ENCODE data around the gene PCCB. TPM values are rescaled to one million over a fixed set of nuclear protein-coding genes. Genes with fewer than 3 reads are reported as not detected.
A peak's percentile ranks its signal among the peaks of the same experiment; 100 is the strongest.
"Not testable (repeated sequence)": the region's sequence is repeated elsewhere in the genome, so short reads cannot be mapped to it uniquely, and the experiment has no call there.

The PCCB gene
- total and polyA plus RNA-seq, 3 experiments from 2014 or later = 33.0 to 41.7 (median 40.6) TPM

DNA sequence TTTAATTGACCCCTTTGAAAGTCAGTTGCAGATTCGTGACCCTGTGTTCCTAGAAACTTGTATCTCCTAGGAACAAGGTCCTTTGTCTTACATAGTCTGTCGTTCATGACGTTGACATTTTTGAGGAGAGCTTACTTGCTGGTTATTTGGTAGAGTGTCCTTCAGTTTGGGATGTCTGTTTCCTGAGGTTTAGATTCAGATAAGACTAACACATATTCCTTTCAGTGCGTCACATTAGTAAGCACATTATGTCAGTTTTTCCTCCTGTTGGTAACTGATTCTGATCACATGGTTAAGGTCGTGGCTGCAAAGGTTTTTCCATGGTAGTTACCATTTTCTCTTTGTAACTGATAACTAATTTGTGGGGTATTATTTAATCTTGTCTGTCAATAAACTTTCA lies 80.8 kb downstream of the PCCB start:
- Mint-ChIP-seq H3K4me1 (no peaks in the 10 kb centered on the region), H3K4me3 (no peak overlapping the region), H3K36me3 (peaks cover 12 to 76% (median 40%) of the 10 kb centered on the region in 3 donors), H3K27me3 (peaks cover 0 to 4% of the 10 kb centered on the region in 2 donors), H3K9me3 (no peaks in the 10 kb centered on the region), H3K27ac (no peak overlapping the region)
- peaks cover 19% of the 10 kb centered on the region for H3K36me3 ChIP-seq (ENCODE audit: insufficient read depth, low read length)
- no peak overlapping the region for H3K27ac ChIP-seq (ENCODE audit: low read depth, low read length)
- H3K4me3 ChIP-seq (ENCODE audit: low read length) = no peak overlapping the region
- DNase-seq = no peak
- ChIA-PET CTCF (interaction anchor here (1.5 kb wide), 1 partner anchor 256 kb away, joined by 3 read pairs; no protein-coding TSS in a partner anchor), POLR2A (no interaction called here)
- no peaks in the 10 kb centered on the region for H3K9me3 ChIP-seq (ENCODE audit: low read length)
- H3K27me3 ChIP-seq (ENCODE audit: insufficient read depth, low read length, poor library complexity, severe bottlenecking) = no peaks in the 10 kb centered on the region
- H3K4me1 ChIP-seq (ENCODE audit: insufficient read depth, low read length) = no peaks in the 10 kb centered on the region

- no peaks in the 10 kb centered on the region for H3K4me1 ChIP-seq (ENCODE audit: insufficient read depth, low read length)
- H3K27me3 ChIP-seq (ENCODE audit: insufficient read depth, low read length, poor library complexity, severe bottlenecking) = no peaks in the 10 kb centered on the region
- Mint-ChIP-seq H3K4me1 (no peaks in the 10 kb centered on the region), H3K36me3 (peaks cover 0 to 76% (median 30%) of the 10 kb centered on the region in 3 donors), H3K9me3 (no peaks in the 10 kb centered on the region), H3K27ac (peak overlapping the region in 5 of 8 donors; percentile 3 to 92 (median 44)), H3K27me3 (peaks cover 0 to 4% of the 10 kb centered on the region in 2 donors), H3K4me3 (no peak overlapping the region)
- DNase-seq = no peak
- H3K27ac ChIP-seq (ENCODE audit: low read depth, low read length) = no peak overlapping the region
- CTCF ChIA-PET = interaction anchor here (1.1 to 1.5 kb wide), 2 partner anchors 257 to 420 kb away, joined by 3 to 4 read pairs; partner anchors contain the start of gene STAG1
- H3K4me3 ChIP-seq (ENCODE audit: low read length) = no peak overlapping the region
- H3K9me3 ChIP-seq (ENCODE audit: low read length) = no peaks in the 10 kb centered on the region
- peaks cover 15% of the 10 kb centered on the region for H3K36me3 ChIP-seq (ENCODE audit: insufficient read depth, low read length)
- POLR2A ChIA-PET = no interaction called here
These were observed 82.2 kb downstream of the PCCB start for GRCh38 chr3:136332302-136332701.

GRCh38 chr3:136332776-136333175 lies 82.6 kb downstream of the PCCB start:
- CTCF ChIA-PET = interaction anchor here (1.1 to 1.5 kb wide), 2 partner anchors 59 to 419 kb away, joined by 4 read pairs; partner anchors contain the start of gene STAG1
- H3K4me1 ChIP-seq (ENCODE audit: insufficient read depth, low read length) = no peaks in the 10 kb centered on the region
- POLR2A ChIA-PET = no interaction called here
- H3K4me3 Mint-ChIP-seq = no peak overlapping the region
- peaks cover 0 to 75% (median 30%) of the 10 kb centered on the region in 3 donors for H3K36me3 Mint-ChIP-seq
- peak overlapping the region in 4 of 8 donors; percentile 25 to 92 (median 60) for H3K27ac Mint-ChIP-seq
- no peaks in the 10 kb centered on the region for H3K4me1 Mint-ChIP-seq
- no peak overlapping the region for H3K27ac ChIP-seq (ENCODE audit: low read depth, low read length)
- peaks cover 0 to 4% of the 10 kb centered on the region in 2 donors for H3K27me3 Mint-ChIP-seq
- no peaks in the 10 kb centered on the region for H3K9me3 Mint-ChIP-seq
- H3K27me3 ChIP-seq (ENCODE audit: insufficient read depth, low read length, poor library complexity, severe bottlenecking) = no peaks in the 10 kb centered on the region
- H3K4me3 ChIP-seq (ENCODE audit: low read length) = no peak overlapping the region
- peaks cover 10% of the 10 kb centered on the region for H3K36me3 ChIP-seq (ENCODE audit: insufficient read depth, low read length)
- no peaks in the 10 kb centered on the region for H3K9me3 ChIP-seq (ENCODE audit: low read length)
- DNase-seq = no peak

DNA sequence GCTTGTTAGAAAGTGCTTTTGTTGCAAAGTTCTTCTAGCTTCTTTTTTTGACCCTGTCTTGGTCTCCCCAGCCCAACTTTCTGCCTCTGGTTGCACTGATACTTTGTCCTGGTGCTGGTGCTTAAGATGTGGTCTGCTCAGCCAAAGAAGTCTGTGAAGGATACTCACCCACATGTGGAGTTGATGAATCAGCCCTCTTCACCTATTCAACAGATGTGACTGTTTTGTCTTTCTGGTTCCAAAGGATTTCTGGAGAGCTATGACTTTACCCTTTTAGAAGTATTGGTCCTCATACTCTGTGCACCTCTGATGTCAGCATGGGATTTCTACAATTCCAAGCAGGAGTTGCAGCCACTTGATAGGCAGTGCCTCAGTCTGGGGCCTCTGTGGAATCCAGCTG lies 84.1 kb downstream of the PCCB start:
- H3K27ac Mint-ChIP-seq = peak overlapping the region in 5 of 8 donors; percentile 18 to 47 (median 37)
- H3K9me3 ChIP-seq (ENCODE audit: low read length) = no peaks in the 10 kb centered on the region
- H3K36me3 ChIP-seq (ENCODE audit: insufficient read depth, low read length) = no peaks in the 10 kb centered on the region
- H3K4me1 Mint-ChIP-seq = no peaks in the 10 kb centered on the region
- DNase-seq = no peak
- peaks cover 0 to 4% of the 10 kb centered on the region in 2 donors for H3K27me3 Mint-ChIP-seq
- no peak overlapping the region for H3K4me3 ChIP-seq (ENCODE audit: low read length)
- H3K36me3 Mint-ChIP-seq = peaks cover 0 to 73% (median 26%) of the 10 kb centered on the region in 3 donors
- no peak overlapping the region for H3K4me3 Mint-ChIP-seq
- no peaks in the 10 kb centered on the region for H3K27me3 ChIP-seq (ENCODE audit: insufficient read depth, low read length, poor library complexity, severe bottlenecking)
- H3K27ac ChIP-seq (ENCODE audit: low read depth, low read length) = no peak overlapping the region
- ChIA-PET POLR2A (interaction anchor here (0.5 to 0.6 kb wide), 2 partner anchors 7 to 418 kb away, joined by 3 to 4 read pairs; partner anchors contain the start of gene STAG1), CTCF (interaction anchor here (0.6 to 1.5 kb wide), 5 partner anchors 17 to 418 kb away, joined by 3 to 4 read pairs (median 4); partner anchors contain the start of gene STAG1)
- no peaks in the 10 kb centered on the region for H3K4me1 ChIP-seq (ENCODE audit: insufficient read depth, low read length)
- H3K9me3 Mint-ChIP-seq = no peaks in the 10 kb centered on the region

GRCh38 chr3:136334726-136335125 lies 84.6 kb downstream of the PCCB start:
- peaks cover 0 to 73% (median 22%) of the 10 kb centered on the region in 3 donors for H3K36me3 Mint-ChIP-seq
- H3K27me3 ChIP-seq (ENCODE audit: insufficient read depth, low read length, poor library complexity, severe bottlenecking); H3K4me3 ChIP-seq (ENCODE audit: low read length); H3K27me3 Mint-ChIP-seq; H3K4me3 Mint-ChIP-seq; H3K36me3 ChIP-seq (ENCODE audit: insufficient read depth, low read length); POLR2A ChIA-PET; DNase-seq; H3K9me3 ChIP-seq (ENCODE audit: low read length); H3K4me1 Mint-ChIP-seq; H3K4me1 ChIP-seq (ENCODE audit: insufficient read depth, low read length); H3K27ac ChIP-seq (ENCODE audit: low read depth, low read length); H3K9me3 Mint-ChIP-seq: not testable (repeated sequence)
- H3K27ac Mint-ChIP-seq = peak overlapping the region in 2 of 8 donors; percentile 24 to 29
- CTCF ChIA-PET = interaction anchor here (0.6 to 1.3 kb wide), 2 partner anchors 35 to 252 kb away, joined by 3 to 4 read pairs; no protein-coding TSS in a partner anchor

GRCh38 chr3:136336329-136337100 lies 86.4 kb downstream of the PCCB start:
- H3K36me3 ChIP-seq (ENCODE audit: insufficient read depth, low read length) = peaks cover 5% of the 10 kb centered on the region
- no peak overlapping the region for H3K27ac ChIP-seq (ENCODE audit: low read depth, low read length)
- Mint-ChIP-seq H3K4me1 (no peaks in the 10 kb centered on the region), H3K4me3 (no peak overlapping the region), H3K27ac (peak overlapping the region in 2 of 8 donors; percentile 21 to 50), H3K36me3 (peaks cover 4 to 82% (median 26%) of the 10 kb centered on the region in 3 donors), H3K27me3 (peaks cover 0 to 4% of the 10 kb centered on the region in 2 donors), H3K9me3 (no peaks in the 10 kb centered on the region)
- H3K9me3 ChIP-seq (ENCODE audit: low read length) = no peaks in the 10 kb centered on the region
- no peak overlapping the region for H3K4me3 ChIP-seq (ENCODE audit: low read length)
- H3K27me3 ChIP-seq (ENCODE audit: insufficient read depth, low read length, poor library complexity, severe bottlenecking) = no peaks in the 10 kb centered on the region
- no peaks in the 10 kb centered on the region for H3K4me1 ChIP-seq (ENCODE audit: insufficient read depth, low read length)
- ChIA-PET CTCF (no interaction called here), POLR2A (no interaction called here)
- no peak for DNase-seq

DNA sequence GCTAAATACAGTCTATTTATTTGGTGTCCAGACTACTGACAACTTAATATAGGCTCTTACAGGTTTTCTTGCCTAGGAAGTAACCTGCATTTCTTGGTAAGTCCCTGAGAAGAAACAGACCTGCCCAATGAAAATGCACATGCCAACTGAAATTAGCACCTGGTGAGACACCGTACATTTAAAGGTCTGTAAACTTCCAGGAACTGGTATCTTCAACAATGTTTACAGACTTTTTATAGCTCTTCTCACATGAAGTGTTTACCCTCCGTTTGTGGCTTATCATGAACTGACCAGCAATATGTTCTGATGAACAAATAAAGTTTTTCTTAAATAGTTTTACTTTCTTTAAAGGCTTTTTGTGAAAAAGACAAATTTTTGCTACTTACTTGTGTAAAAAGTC lies 93.3 kb downstream of the PCCB start:
- no peak overlapping the region for H3K27ac ChIP-seq (ENCODE audit: low read depth, low read length)
- peaks cover 6% of the 10 kb centered on the region for H3K36me3 ChIP-seq (ENCODE audit: insufficient read depth, low read length)
- no peak overlapping the region for H3K4me3 ChIP-seq (ENCODE audit: low read length)
- H3K9me3 ChIP-seq (ENCODE audit: low read length) = no peaks in the 10 kb centered on the region
- no peak for DNase-seq
- CTCF ChIA-PET = no interaction called here
- H3K4me1 ChIP-seq (ENCODE audit: insufficient read depth, low read length) = no peaks in the 10 kb centered on the region
- Mint-ChIP-seq H3K36me3 (peaks cover 7 to 73% (median 16%) of the 10 kb centered on the region in 3 donors), H3K4me1 (no peaks in the 10 kb centered on the region), H3K4me3 (no peak overlapping the region), H3K27ac (peak overlapping the region in 2 of 8 donors; percentile 24 to 79), H3K9me3 (no peaks in the 10 kb centered on the region), H3K27me3 (no peaks in the 10 kb centered on the region)
- POLR2A ChIA-PET = no interaction called here
- no peaks in the 10 kb centered on the region for H3K27me3 ChIP-seq (ENCODE audit: insufficient read depth, low read length, poor library complexity, severe bottlenecking)

DNA sequence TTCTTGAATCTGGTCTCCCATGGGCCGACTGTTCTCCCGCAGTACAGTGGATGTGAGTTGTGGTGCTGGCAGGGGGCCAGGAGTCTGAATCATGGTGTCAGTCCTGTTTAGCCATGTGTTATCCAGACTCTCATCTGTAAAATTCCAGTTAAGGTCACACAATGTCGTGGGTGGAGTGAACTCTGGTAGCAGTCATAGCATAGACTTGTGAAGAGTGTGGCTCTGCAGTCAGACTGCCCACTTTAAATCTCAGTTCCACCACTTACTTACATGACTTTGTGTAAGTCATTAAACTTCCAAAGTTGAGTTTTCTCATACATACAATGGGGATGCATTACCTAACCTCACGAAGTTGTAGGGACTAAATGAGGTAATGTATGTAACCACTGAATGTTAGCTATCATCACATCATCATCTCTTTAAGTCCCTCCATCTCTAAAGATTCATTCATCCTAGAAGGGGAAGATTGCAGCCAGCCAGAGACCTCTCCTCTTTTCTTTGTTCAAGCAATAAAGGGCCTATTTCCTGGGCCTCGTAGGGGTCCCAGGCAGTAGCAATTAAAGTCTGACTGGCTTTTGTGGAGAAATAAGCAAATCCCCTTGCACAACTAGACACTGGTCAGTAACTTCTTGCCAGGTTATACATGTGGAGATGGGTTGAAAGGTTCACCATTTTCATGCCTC lies 93.9 kb downstream of the PCCB start:
- Mint-ChIP-seq H3K4me3 (no peak overlapping the region), H3K27ac (peak overlapping the region in 4 of 8 donors; percentile 24 to 79 (median 52)), H3K36me3 (peaks cover 7 to 73% (median 16%) of the 10 kb centered on the region in 3 donors), H3K27me3 (no peaks in the 10 kb centered on the region), H3K4me1 (no peaks in the 10 kb centered on the region), H3K9me3 (no peaks in the 10 kb centered on the region)
- Histone ChIP-seq H3K4me1 (ENCODE audit: insufficient read depth, low read length) (no peaks in the 10 kb centered on the region), H3K4me3 (ENCODE audit: low read length) (no peak overlapping the region), H3K27ac (ENCODE audit: low read depth, low read length) (no peak overlapping the region), H3K27me3 (ENCODE audit: insufficient read depth, low read length, poor library complexity, severe bottlenecking) (no peaks in the 10 kb centered on the region), H3K9me3 (ENCODE audit: low read length) (no peaks in the 10 kb centered on the region), H3K36me3 (ENCODE audit: insufficient read depth, low read length) (peaks cover 9% of the 10 kb centered on the region)
- CTCF ChIA-PET = no interaction called here
- POLR2A ChIA-PET = no interaction called here
- no peak for DNase-seq
